Ovary (tissue), 9 donors: ENCODE data around the gene CSTF1. TPM values are rescaled to one million over a fixed set of nuclear protein-coding genes. Genes with fewer than 3 reads are reported as not detected.

Source experiments
- DNase-seq, 5 donors: peaks; one replicate each; pipeline ENCODE4 v3.0.0-alpha.2; 2019 to 2020
- H3K27ac ChIP-seq, 2 donors: fragments of 200-600 bp; one replicate each; pipeline versions ENCODE4 v1.5.1 to v1.8.0; 2019 to 2022
- H3K27me3 ChIP-seq: fragments of 200-600 bp; one replicate; pipeline ENCODE4 v1.8.0; 2022
- H3K36me3 ChIP-seq: fragments of 200-600 bp; sonication (generic); one replicate; pipeline ENCODE4 v1.5.1; 2019
- H3K4me1 ChIP-seq: one replicate; pipeline ENCODE4 v1.8.1; 2013; ENCODE audit warnings: mild to moderate bottlenecking, moderate library complexity; ENCODE audit not compliant: insufficient read depth
- H3K4me3 ChIP-seq: fragments of 200-600 bp; sonication (generic); one replicate; pipeline ENCODE4 v1.5.1; 2017
- H3K9me3 ChIP-seq, 2 donors: fragments of 200-600 bp in 1 of 2; sonication (generic) in 1 of 2; one replicate each; pipeline versions ENCODE4 v1.5.1 to v1.8.1; 2013 to 2019; ENCODE audit warnings: mild to moderate bottlenecking in 1 of 2, moderate library complexity in 1 of 2
- CTCF ChIP-seq, 3 donors: fragments of 450-650 bp in 2 of 3; fragments of 200-600 bp in 1 of 3; IDR thresholded peaks; one replicate each; pipeline versions ENCODE4 v1.5.1 to v1.8.0; 2016 to 2022; ENCODE audit warnings: antibody characterized with exemption in 3 of 3, mild to moderate bottlenecking in 1 of 3
- EP300 ChIP-seq: sonication (generic); formaldehyde crosslinking; IDR thresholded peaks from one replicate; pipeline ENCODE4 v1.6.1; 2017; ENCODE audit warnings: antibody characterized with exemption
- POLR2A ChIP-seq: fragments of 450-650 bp; IDR thresholded peaks from one replicate; pipeline ENCODE4 v1.6.1; 2017; ENCODE audit warnings: antibody characterized with exemption, mild to moderate bottlenecking, moderate library complexity
- WGBS, 3 donors: extraction: QIAGEN DNeasy Blood & Tissue Kit in 1 of 3; methylation state at CpG; one replicate each; pipeline versions ENCODE4 v1.1.5 to v1.1.7; 2013 to 2017; 5-methylcytosine and 5-hydroxymethylcytosine counted together
- intact Hi-C, 4 donors: fragments of 100-400 bp; cut with DNase I; formaldehyde crosslinking; loops; one replicate each; pipeline versions ENCODE4 v1.11.0 to v1.15.1; 2022 to 2023
- polyA plus RNA-seq, 2 donors: library from polyadenylated mRNA; stranded (reverse); fragments of 200-250 nt in 1 of 2; fragments of 350-450 nt in 1 of 2; fragmentation: Illumina TruSeq in 1 of 2; extraction: RNeasy Lipid Tissue Mini Kit (QIAGEN cat#74804) in 1 of 2; gene quantifications; one replicate each; pipeline ENCODE4 v1.2.3, GENCODE V29; 2013 to 2014
- total RNA-seq, 7 donors: library from RNA; depleted of rRNA in 2 of 7; stranded (reverse); fragments of >200 nt in 2 of 7; fragmentation: NEBNext Ultra II Directional in 3 of 7; extraction: Animal tissue kit (Norgen Biotek cat#: 25700) in 3 of 7; gene quantifications; one replicate each; pipeline versions ENCODE4 v1.1.0 to v1.2.4, GENCODE V29; 2016 to 2023
- donor health status: DM: no; HTN: no; CAD: no; lungs with moderate emphysema.
- donor health status: DM: no; HTN: no; CAD: no.
- donor health status: Bipolar disorder and iron deficiency.
- donor health status: DM: yes; HTN: yes; CAD: no.
- donor health status: DM: no; HTN: no; CAD: no.
- donor health status: DM: yes; HTN: yes; CAD: no.

The CSTF1 gene
- total and polyA plus RNA-seq, 9 donors, result 15.5 to 41.5 (median 31.8) TPM

GRCh38 chr20:56445130-56445529 is 52.7 kb downstream of the CSTF1 start:
- WGBS, 3 donors, result 87 to 95% (median 95%) methylated on average over 3 of the region's 3 CpGs

GRCh38 chr20:56445540-56445939 is 53.1 kb downstream of the CSTF1 start:
- Histone ChIP-seq H3K36me3 (no peaks in the 10 kb centered on the region), H3K9me3 (no peaks in the 10 kb centered on the region), H3K4me3 (no peak overlapping the region), H3K27me3 (no peaks in the 10 kb centered on the region), H3K27ac (no peak overlapping the region), H3K4me1 (peaks cover 11% of the 10 kb centered on the region)
- intact Hi-C loops, result no loop called here
- TF ChIP-seq CTCF (IDR thresholded peaks at IDR 0.05), result no peak
- no peak for TF ChIP-seq EP300
- TF ChIP-seq POLR2A, result no peak
- DNase-seq, result no peak
- WGBS, 3 donors, result 91 to 94% (median 92%) methylated on average over 12 to 16 of the region's 16 CpGs

More at GRCh38 chr20:56445130-56445529, 52.7 kb downstream of the CSTF1 start:
- peaks cover 11% of the 10 kb centered on the region for H3K4me1 ChIP-seq
- H3K27ac ChIP-seq, result no peak overlapping the region
- TF ChIP-seq POLR2A (no peak), CTCF (IDR thresholded peaks at IDR 0.05) (no peak), EP300 (no peak)
- intact Hi-C loops, result no loop called here
- H3K27me3 ChIP-seq, result no peaks in the 10 kb centered on the region
- no peak for DNase-seq
- H3K36me3 ChIP-seq, result no peaks in the 10 kb centered on the region
- no peak overlapping the region for H3K4me3 ChIP-seq
- H3K9me3 ChIP-seq, result no peaks in the 10 kb centered on the region

- Histone ChIP-seq H3K4me1 (peaks cover 11% of the 10 kb centered on the region), H3K4me3 (no peak overlapping the region), H3K27me3 (no peaks in the 10 kb centered on the region), H3K36me3 (no peaks in the 10 kb centered on the region), H3K27ac (no peak overlapping the region), H3K9me3 (no peaks in the 10 kb centered on the region)
- intact Hi-C loops, result no loop called here
- DNase-seq, result no peak
- TF ChIP-seq EP300, result no peak
- no peak for TF ChIP-seq POLR2A
- no peak for TF ChIP-seq CTCF (IDR thresholded peaks at IDR 0.05)
Measured at GRCh38 chr20:56447227-56447626, 54.8 kb downstream of the CSTF1 start.

GRCh38 chr20:56449459-56449858 is 57.0 kb downstream of the CSTF1 start:
- no peaks in the 10 kb centered on the region for H3K9me3 ChIP-seq
- intact Hi-C loops, result no loop called here
- TF ChIP-seq EP300 (no peak), POLR2A (no peak), CTCF (IDR thresholded peaks at IDR 0.05) (no peak)
- H3K27me3 ChIP-seq, result no peaks in the 10 kb centered on the region
- WGBS, 3 donors, result 90% methylated on average over 5 of the region's 5 CpGs
- no peak for DNase-seq
- H3K4me3 ChIP-seq, result no peak overlapping the region
- peaks cover under 1% of the 10 kb centered on the region for H3K4me1 ChIP-seq
- H3K27ac ChIP-seq, result no peak overlapping the region
- no peaks in the 10 kb centered on the region for H3K36me3 ChIP-seq
